Right ventricle myocardium superior (tissue), 1 donor: ENCODE measurements around the gene NPIPA5. TPM values are rescaled to one million over a fixed set of nuclear protein-coding genes. Genes with fewer than 3 reads are reported as not detected.
"Not testable (repeated sequence)": the region's sequence is repeated elsewhere in the genome, so short reads cannot be mapped to it uniquely, and the experiment has no call there.

Experiments
- ATAC-seq: fragments of 200-7000 bp; cut with Tn5 transposase; one replicate; pipeline ENCODE4 v1.9.1; 2020; ENCODE audit warnings: mild to moderate bottlenecking; ENCODE audit not compliant: poor library complexity
- DNase-seq: peaks from one replicate; pipeline ENCODE4 v3.0.0-alpha.2; 2020
- intact Hi-C: fragments of 100-400 bp; cut with DNase I; formaldehyde crosslinking; loops from one replicate; pipeline ENCODE4 v1.11.2; 2022
- long read RNA-seq: library from polyadenylated mRNA; unstranded; transcript quantifications from one replicate; pipeline ENCODE4 v2.0.0, GENCODE V29; 2021
- total RNA-seq: library from RNA; stranded (reverse); fragmentation: NEBNext Ultra II Directional; extraction: Animal tissue kit (Norgen Biotek cat#: 25700); gene quantifications from one replicate; pipeline ENCODE4 v1.2.1, GENCODE V29; 2021
- donor health status: DM: no; HTN: yes; CAD: no; lungs with severe emphysema.

Gene NPIPA5
- 5.2 TPM for total RNA-seq
- long read RNA-seq = 0 reads

- ATAC-seq, DNase-seq, intact Hi-C loops: not testable (repeated sequence)
Measured at GRCh38 chr16:15378194-15378593, at the start of gene NPIPA5. NPIPA5 (minus strand) TSS chr16:15378294; CDS start chr16:15378294, 0 bp downstream.

- ATAC-seq (peak; percentile 93), DNase-seq (peak; percentile 78)
- intact Hi-C loops = loop anchor here (10.0 kb wide), 2 partner anchors 177 to 277 kb away; no protein-coding TSS in a partner anchor
Measured at GRCh38 chr16:15427648-15428239, 49.6 kb upstream of the NPIPA5 start.

GRCh38 chr16:15426796-15427195, 48.7 kb upstream of the NPIPA5 start:
- intact Hi-C loops = loop anchor here (10.0 kb wide), 2 partner anchors 178 to 278 kb away; no protein-coding TSS in a partner anchor
- ATAC-seq = no peak
- DNase-seq = no peak

GRCh38 chr16:15425861-15426260, 47.8 kb upstream of the NPIPA5 start:
- no peak for ATAC-seq
- intact Hi-C loops = loop anchor here (10.0 kb wide), 2 partner anchors 179 to 279 kb away; no protein-coding TSS in a partner anchor
- no peak for DNase-seq

- ATAC-seq (no peak), DNase-seq (no peak)
- intact Hi-C loops = loop anchor here (10.0 kb wide), 2 partner anchors 183 to 283 kb away; no protein-coding TSS in a partner anchor
Measured at GRCh38 chr16:15422222-15422621, 44.1 kb upstream of the NPIPA5 start.

GRCh38 chr16:15421696-15422095, 43.6 kb upstream of the NPIPA5 start:
- intact Hi-C loops = loop anchor here (10.0 kb wide), 2 partner anchors 183 to 283 kb away; no protein-coding TSS in a partner anchor
- not testable (repeated sequence) for ATAC-seq, DNase-seq

GRCh38 chr16:15418206-15418605, 40.1 kb upstream of the NPIPA5 start:
- DNase-seq (no peak), ATAC-seq (no peak)
- intact Hi-C loops = no loop called here

GRCh38 chr16:15417197-15417596, 39.1 kb upstream of the NPIPA5 start:
- DNase-seq = no peak
- intact Hi-C loops = no loop called here
- ATAC-seq = no peak

- DNase-seq = no peak
- intact Hi-C loops = no loop called here
- no peak for ATAC-seq
Measured at GRCh38 chr16:15415511-15415985, 37.5 kb upstream of the NPIPA5 start.

- intact Hi-C loops, DNase-seq, ATAC-seq: not testable (repeated sequence)
Measured at GRCh38 chr16:15409476-15409875, 31.4 kb upstream of the NPIPA5 start.

GRCh38 chr16:15407756-15408155, 29.7 kb upstream of the NPIPA5 start:
- DNase-seq, ATAC-seq, intact Hi-C loops: not testable (repeated sequence)

- no peak for DNase-seq
- ATAC-seq = peak; percentile 82
- intact Hi-C loops = no loop called here
Measured at GRCh38 chr16:15404792-15405191, 26.7 kb upstream of the NPIPA5 start.

- DNase-seq, intact Hi-C loops, ATAC-seq: not testable (repeated sequence)
Measured at GRCh38 chr16:15404091-15404490, 26.0 kb upstream of the NPIPA5 start.

GRCh38 chr16:15403392-15403995, 25.4 kb upstream of the NPIPA5 start:
- intact Hi-C loops = no loop called here
- ATAC-seq (no peak), DNase-seq (no peak)

- no peak for DNase-seq
- no peak for ATAC-seq
- intact Hi-C loops = no loop called here
Measured at GRCh38 chr16:15401972-15402371, 23.9 kb upstream of the NPIPA5 start.

- DNase-seq, ATAC-seq, intact Hi-C loops: not testable (repeated sequence)
Measured at GRCh38 chr16:15400314-15400713, 22.2 kb upstream of the NPIPA5 start.

GRCh38 chr16:15399317-15399716, 21.2 kb upstream of the NPIPA5 start:
- intact Hi-C loops = no loop called here
- no peak for DNase-seq
- no peak for ATAC-seq

GRCh38 chr16:15398618-15399316, 20.7 kb upstream of the NPIPA5 start:
- intact Hi-C loops = no loop called here
- DNase-seq = no peak
- no peak for ATAC-seq

- DNase-seq (no peak), ATAC-seq (no peak)
- intact Hi-C loops = no loop called here
Measured at GRCh38 chr16:15396948-15397594, 19.0 kb upstream of the NPIPA5 start.
